ENCODE results near the gene ZNF644.

GRCh38 chr1:90876101-90876500 lies 145.7 kb downstream of the ZNF644 start:
- no peak for TF ChIP-seq CTCF (IDR thresholded peaks at IDR 0.05; ENCODE audit: low read depth, low read length, poor library complexity, severe bottlenecking)
- no peak for TF ChIP-seq EZH2phosphoT487 (IDR thresholded peaks at IDR 0.05; ENCODE audit: borderline replicate concordance, low read length)

Measured in DOHH2 (cell line).